ENCODE measurements around the gene AFP. TPM values are rescaled to one million over a fixed set of nuclear protein-coding genes. Genes with fewer than 3 reads are reported as not detected.

Gene AFP
- total and polyA plus RNA-seq, 2 of the 13 experiments (the other 11 are each of a cell fraction or from before 2014, with no cell fraction given) = 9,434 to 13,105 TPM

DNA sequence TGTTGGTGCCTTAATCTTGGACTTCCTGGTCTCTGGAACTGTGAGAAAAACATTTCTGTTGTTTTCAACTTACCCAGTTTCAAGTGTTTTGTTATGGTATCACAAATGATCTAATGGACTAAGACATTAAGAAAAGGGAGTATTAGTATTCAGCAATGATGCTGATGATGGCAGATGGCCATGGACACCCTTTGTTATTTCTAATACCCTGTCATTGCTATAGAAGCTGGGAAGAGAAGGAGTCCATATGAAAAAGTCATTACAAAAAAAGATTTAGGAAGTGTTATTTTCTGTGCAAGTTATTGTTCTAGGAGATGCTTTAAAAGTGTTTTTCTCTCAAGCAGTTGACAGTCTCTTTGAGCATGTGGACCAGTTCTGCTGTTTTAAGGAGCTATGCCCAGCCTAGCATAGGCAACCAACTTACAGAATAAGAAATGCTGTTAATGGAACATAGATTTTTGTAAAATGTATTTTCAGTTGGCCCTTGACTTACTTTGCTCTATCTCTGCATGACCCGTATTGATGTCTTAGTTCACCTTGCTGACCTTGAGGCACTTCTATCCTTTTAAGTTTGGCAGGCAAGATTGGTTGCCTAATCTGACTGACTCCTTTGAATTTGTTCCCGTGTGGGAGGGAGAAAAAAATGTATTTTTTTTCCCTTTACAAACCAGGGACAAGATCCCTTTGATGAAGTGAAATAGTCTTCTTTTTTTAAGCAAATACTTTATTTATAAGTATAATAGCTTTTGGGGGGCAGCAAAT lies 6.0 kb upstream of the AFP start (continued):
- TF ChIP-seq, protein P1, sequence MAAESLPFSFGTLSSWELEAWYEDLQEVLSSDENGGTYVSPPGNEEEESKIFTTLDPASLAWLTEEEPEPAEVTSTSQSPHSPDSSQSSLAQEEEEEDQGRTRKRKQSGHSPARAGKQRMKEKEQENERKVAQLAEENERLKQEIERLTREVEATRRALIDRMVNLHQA (CRISPR knock-in tag; IDR thresholded peaks at IDR 0.05) = no peak
- TF ChIP-seq, protein P2, sequence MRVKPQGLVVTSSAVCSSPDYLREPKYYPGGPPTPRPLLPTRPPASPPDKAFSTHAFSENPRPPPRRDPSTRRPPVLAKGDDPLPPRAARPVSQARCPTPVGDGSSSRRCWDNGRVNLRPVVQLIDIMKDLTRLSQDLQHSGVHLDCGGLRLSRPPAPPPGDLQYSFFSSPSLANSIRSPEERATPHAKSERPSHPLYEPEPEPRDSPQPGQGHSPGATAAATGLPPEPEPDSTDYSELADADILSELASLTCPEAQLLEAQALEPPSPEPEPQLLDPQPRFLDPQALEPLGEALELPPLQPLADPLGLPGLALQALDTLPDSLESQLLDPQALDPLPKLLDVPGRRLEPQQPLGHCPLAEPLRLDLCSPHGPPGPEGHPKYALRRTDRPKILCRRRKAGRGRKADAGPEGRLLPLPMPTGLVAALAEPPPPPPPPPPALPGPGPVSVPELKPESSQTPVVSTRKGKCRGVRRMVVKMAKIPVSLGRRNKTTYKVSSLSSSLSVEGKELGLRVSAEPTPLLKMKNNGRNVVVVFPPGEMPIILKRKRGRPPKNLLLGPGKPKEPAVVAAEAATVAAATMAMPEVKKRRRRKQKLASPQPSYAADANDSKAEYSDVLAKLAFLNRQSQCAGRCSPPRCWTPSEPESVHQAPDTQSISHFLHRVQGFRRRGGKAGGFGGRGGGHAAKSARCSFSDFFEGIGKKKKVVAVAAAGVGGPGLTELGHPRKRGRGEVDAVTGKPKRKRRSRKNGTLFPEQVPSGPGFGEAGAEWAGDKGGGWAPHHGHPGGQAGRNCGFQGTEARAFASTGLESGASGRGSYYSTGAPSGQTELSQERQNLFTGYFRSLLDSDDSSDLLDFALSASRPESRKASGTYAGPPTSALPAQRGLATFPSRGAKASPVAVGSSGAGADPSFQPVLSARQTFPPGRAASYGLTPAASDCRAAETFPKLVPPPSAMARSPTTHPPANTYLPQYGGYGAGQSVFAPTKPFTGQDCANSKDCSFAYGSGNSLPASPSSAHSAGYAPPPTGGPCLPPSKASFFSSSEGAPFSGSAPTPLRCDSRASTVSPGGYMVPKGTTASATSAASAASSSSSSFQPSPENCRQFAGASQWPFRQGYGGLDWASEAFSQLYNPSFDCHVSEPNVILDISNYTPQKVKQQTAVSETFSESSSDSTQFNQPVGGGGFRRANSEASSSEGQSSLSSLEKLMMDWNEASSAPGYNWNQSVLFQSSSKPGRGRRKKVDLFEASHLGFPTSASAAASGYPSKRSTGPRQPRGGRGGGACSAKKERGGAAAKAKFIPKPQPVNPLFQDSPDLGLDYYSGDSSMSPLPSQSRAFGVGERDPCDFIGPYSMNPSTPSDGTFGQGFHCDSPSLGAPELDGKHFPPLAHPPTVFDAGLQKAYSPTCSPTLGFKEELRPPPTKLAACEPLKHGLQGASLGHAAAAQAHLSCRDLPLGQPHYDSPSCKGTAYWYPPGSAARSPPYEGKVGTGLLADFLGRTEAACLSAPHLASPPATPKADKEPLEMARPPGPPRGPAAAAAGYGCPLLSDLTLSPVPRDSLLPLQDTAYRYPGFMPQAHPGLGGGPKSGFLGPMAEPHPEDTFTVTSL (CRISPR knock-in tag; IDR thresholded peaks at IDR 0.05; ENCODE audit: borderline replicate concordance) = peak; percentile 71; the same call in 1 of the 2 replicates
- TF ChIP-seq ZNF790 (CRISPR knock-in tag; IDR thresholded peaks at IDR 0.05; ENCODE audit: borderline replicate concordance) (no peak), ZNF607 (CRISPR knock-in tag; IDR thresholded peaks at IDR 0.05; ENCODE audit: borderline replicate concordance) (no peak), PCBP1 (IDR thresholded peaks at IDR 0.05; ENCODE audit: borderline replicate concordance, low read depth, low read length) (no peak), REXO4 (CRISPR knock-in tag; IDR thresholded peaks at IDR 0.05; ENCODE audit: borderline replicate concordance) (no peak), ZNF792 (CRISPR knock-in tag; IDR thresholded peaks at IDR 0.05) (no peak), MATR3 (CRISPR knock-in tag; IDR thresholded peaks at IDR 0.05) (no peak), ZNF768 (CRISPR knock-in tag; IDR thresholded peaks at IDR 0.05) (no peak), MEIS2 (CRISPR knock-in tag; IDR thresholded peaks at IDR 0.05) (no peak), ZSCAN29 (CRISPR knock-in tag; conservative IDR thresholded peaks at IDR 0.05) (no peak), RAD51 (IDR thresholded peaks at IDR 0.05; ENCODE audit: borderline replicate concordance) (no peak), JUNB (CRISPR knock-in tag; IDR thresholded peaks at IDR 0.05; ENCODE audit: borderline replicate concordance) (no peak)
- TF ChIP-seq, protein P3, sequence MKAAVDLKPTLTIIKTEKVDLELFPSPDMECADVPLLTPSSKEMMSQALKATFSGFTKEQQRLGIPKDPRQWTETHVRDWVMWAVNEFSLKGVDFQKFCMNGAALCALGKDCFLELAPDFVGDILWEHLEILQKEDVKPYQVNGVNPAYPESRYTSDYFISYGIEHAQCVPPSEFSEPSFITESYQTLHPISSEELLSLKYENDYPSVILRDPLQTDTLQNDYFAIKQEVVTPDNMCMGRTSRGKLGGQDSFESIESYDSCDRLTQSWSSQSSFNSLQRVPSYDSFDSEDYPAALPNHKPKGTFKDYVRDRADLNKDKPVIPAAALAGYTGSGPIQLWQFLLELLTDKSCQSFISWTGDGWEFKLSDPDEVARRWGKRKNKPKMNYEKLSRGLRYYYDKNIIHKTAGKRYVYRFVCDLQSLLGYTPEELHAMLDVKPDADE (CRISPR knock-in tag; IDR thresholded peaks at IDR 0.05) = no peak
- TF ChIP-seq, protein P4, sequence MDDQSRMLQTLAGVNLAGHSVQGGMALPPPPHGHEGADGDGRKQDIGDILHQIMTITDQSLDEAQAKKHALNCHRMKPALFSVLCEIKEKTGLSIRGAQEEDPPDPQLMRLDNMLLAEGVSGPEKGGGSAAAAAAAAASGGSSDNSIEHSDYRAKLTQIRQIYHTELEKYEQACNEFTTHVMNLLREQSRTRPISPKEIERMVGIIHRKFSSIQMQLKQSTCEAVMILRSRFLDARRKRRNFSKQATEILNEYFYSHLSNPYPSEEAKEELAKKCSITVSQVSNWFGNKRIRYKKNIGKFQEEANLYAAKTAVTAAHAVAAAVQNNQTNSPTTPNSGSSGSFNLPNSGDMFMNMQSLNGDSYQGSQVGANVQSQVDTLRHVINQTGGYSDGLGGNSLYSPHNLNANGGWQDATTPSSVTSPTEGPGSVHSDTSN (CRISPR knock-in tag; IDR thresholded peaks at IDR 0.05; ENCODE audit: borderline replicate concordance) = no peak
- TF ChIP-seq, protein P5, sequence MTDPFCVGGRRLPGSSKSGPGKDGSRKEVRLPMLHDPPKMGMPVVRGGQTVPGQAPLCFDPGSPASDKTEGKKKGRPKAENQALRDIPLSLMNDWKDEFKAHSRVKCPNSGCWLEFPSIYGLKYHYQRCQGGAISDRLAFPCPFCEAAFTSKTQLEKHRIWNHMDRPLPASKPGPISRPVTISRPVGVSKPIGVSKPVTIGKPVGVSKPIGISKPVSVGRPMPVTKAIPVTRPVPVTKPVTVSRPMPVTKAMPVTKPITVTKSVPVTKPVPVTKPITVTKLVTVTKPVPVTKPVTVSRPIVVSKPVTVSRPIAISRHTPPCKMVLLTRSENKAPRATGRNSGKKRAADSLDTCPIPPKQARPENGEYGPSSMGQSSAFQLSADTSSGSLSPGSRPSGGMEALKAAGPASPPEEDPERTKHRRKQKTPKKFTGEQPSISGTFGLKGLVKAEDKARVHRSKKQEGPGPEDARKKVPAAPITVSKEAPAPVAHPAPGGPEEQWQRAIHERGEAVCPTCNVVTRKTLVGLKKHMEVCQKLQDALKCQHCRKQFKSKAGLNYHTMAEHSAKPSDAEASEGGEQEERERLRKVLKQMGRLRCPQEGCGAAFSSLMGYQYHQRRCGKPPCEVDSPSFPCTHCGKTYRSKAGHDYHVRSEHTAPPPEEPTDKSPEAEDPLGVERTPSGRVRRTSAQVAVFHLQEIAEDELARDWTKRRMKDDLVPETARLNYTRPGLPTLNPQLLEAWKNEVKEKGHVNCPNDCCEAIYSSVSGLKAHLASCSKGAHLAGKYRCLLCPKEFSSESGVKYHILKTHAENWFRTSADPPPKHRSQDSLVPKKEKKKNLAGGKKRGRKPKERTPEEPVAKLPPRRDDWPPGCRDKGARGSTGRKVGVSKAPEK (CRISPR knock-in tag; IDR thresholded peaks at IDR 0.05; ENCODE audit: borderline replicate concordance) = no peak
